ENCODE data around the gene PLEKHG3. TPM values are rescaled to one million over a fixed set of nuclear protein-coding genes. Genes with fewer than 3 reads are reported as not detected.
A peak's percentile ranks its signal among the peaks of the same experiment; 100 is the strongest.

PLEKHG3 gene
- total RNA-seq, 1 donor from 2014 or later: 64.7 TPM

GRCh38 chr14:64711039-64711438, 6.8 kb downstream of the PLEKHG3 start:
- Mint-ChIP-seq H3K27me3 (no peaks in the 10 kb centered on the region), H3K4me3 (no peak overlapping the region), H3K36me3 (peaks cover 47% of the 10 kb centered on the region), H3K9me3 (peaks cover 29% of the 10 kb centered on the region), H3K27ac (no peak overlapping the region), H3K4me1 (ENCODE audit: unreplicated experiment) (peaks cover 48% of the 10 kb centered on the region)
- TF ChIP-seq CTCF (conservative IDR thresholded peaks at IDR 0.05): no peak
- DNase-seq (ENCODE audit: extremely low spot score, unreplicated experiment): no peak

DNA sequence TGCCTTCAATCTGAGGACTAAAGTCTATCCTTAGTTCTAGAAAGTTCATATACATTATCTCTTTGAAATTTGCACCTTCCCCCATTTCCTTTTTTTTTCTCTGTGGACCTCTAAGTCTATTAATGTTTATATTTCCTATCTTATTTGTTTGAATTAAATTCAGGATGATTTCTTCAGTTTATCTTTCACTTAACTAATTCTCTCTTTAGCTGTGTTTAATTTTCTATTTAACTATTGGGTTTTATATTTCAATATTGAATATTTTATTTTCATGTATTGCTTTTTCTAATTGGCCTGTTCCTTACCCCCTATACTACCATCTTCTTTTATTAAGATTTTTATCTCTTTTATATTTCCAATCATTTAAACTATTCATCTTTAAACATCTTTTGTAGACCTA, 9.5 kb downstream of the PLEKHG3 start:
- Mint-ChIP-seq H3K4me1 (ENCODE audit: unreplicated experiment) (peaks cover 48% of the 10 kb centered on the region), H3K36me3 (peaks cover 55% of the 10 kb centered on the region), H3K27me3 (no peaks in the 10 kb centered on the region), H3K27ac (peak overlapping the region; percentile 57), H3K4me3 (no peak overlapping the region), H3K9me3 (peaks cover 34% of the 10 kb centered on the region)
- no peak for DNase-seq (ENCODE audit: extremely low spot score, unreplicated experiment)
- TF ChIP-seq CTCF (conservative IDR thresholded peaks at IDR 0.05): no peak

DNA sequence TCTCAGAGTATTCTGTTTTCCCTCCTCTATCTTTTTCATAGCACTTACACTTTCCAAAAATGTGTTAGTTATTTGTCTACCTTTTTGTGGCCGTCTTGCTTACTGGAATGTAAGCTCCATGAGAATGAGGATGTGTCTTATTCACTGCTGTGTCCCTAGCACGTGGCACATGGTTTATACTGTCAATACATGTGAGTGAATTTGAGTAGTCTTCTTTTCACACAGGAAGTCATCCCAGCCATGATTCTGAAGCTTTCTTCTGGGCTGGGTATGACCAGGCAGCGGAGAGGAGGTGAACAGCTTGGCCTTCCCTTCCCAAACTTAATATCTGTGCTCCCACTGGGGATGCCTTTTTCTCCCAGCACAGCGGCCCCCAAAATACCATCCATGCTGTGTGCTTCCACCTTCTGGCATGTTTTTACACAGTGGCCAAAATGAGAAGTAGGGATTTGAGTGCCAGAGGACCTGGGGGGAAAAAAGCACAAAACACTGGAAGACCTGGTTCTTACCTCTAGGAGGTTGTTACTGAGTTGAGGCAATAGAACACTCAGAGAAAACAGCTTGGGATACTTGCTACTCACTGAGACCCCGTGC, 10.3 kb downstream of the PLEKHG3 start:
- Mint-ChIP-seq H3K4me3 (peak overlapping the region; percentile 28), H3K4me1 (ENCODE audit: unreplicated experiment) (peaks cover 43% of the 10 kb centered on the region), H3K9me3 (peaks cover 34% of the 10 kb centered on the region), H3K36me3 (peaks cover 51% of the 10 kb centered on the region), H3K27ac (peak overlapping the region; percentile 57), H3K27me3 (no peaks in the 10 kb centered on the region)
- TF ChIP-seq CTCF (conservative IDR thresholded peaks at IDR 0.05): no peak
- DNase-seq (ENCODE audit: extremely low spot score, unreplicated experiment): no peak

DNA sequence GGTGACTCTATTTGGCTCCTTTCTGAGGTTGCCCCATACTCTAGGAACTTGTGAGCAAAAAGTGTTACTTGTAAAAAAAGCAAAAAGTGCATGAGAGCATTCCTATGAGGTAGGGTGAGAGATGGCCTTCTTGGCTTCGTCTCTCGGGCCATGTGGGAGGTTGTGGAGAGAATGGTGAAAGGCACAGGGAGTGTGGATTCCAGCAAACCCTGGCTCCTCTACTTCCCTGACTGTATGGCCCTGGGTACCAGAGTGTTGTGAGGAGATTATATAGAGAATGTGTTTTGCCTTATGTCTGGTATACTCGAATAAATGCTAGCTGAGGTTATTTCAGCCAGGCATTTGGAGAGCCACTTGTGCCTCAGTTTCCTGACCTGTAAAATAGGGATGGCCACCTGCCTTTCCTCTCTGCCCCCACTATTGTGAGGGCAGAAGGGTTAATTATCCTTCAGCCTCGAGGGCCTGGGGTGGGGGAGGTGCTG, 11.0 kb downstream of the PLEKHG3 start:
- peak overlapping the region; percentile 89 for H3K4me3 Mint-ChIP-seq
- no peak for TF ChIP-seq CTCF (conservative IDR thresholded peaks at IDR 0.05)
- peak overlapping the region; percentile 98 for H3K27ac Mint-ChIP-seq
- peaks cover 48% of the 10 kb centered on the region for H3K4me1 Mint-ChIP-seq (ENCODE audit: unreplicated experiment)
- DNase-seq (ENCODE audit: extremely low spot score, unreplicated experiment): no peak
- H3K27me3 Mint-ChIP-seq: no peaks in the 10 kb centered on the region
- peaks cover 50% of the 10 kb centered on the region for H3K36me3 Mint-ChIP-seq
- H3K9me3 Mint-ChIP-seq: peaks cover 34% of the 10 kb centered on the region

- H3K27me3 Mint-ChIP-seq: no peaks in the 10 kb centered on the region
- H3K4me3 Mint-ChIP-seq: peak overlapping the region; percentile 89
- no peak for TF ChIP-seq CTCF (conservative IDR thresholded peaks at IDR 0.05)
- H3K27ac Mint-ChIP-seq: peak overlapping the region; percentile 98
- no peak for DNase-seq (ENCODE audit: extremely low spot score, unreplicated experiment)
- H3K9me3 Mint-ChIP-seq: peaks cover 34% of the 10 kb centered on the region
- H3K36me3 Mint-ChIP-seq: peaks cover 50% of the 10 kb centered on the region
- peaks cover 54% of the 10 kb centered on the region for H3K4me1 Mint-ChIP-seq (ENCODE audit: unreplicated experiment)
Observed at GRCh38 chr14:64715628-64716412, 11.6 kb downstream of the PLEKHG3 start.

Measured in type B pancreatic cell (in vitro differentiated cells).